Raji (cell line): ENCODE results near the gene TCEAL5.

Experiments used
- POLR2A ChIP-seq: IDR thresholded peaks from 2 replicates; pipeline ENCODE4 v1.6.1; 2011; ENCODE audit warnings: low read depth, low read length, control low read depth; ENCODE audit not compliant: insufficient read depth

The TCEAL5 gene

DNA sequence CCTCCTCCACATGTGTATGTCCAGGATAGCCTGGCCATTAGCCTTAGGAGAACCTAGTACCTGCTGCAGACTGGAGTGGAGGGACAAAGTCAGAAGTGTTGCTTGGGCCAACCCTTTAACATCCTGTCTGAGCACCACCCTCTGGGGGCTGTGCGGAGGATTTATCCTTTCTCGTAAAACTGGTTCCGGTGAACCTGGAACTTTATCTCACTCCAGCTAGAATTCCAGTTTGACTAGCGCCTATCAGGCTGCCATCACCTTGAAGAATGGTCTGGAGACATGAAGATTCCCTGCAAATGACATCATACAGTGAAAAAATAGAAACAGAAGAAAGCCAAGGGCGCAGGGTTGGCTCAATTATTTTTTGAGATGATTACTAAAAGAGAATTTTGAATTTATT, 25.6 kb downstream of the TCEAL5 start:
- TF ChIP-seq POLR2A = no peak

DNA sequence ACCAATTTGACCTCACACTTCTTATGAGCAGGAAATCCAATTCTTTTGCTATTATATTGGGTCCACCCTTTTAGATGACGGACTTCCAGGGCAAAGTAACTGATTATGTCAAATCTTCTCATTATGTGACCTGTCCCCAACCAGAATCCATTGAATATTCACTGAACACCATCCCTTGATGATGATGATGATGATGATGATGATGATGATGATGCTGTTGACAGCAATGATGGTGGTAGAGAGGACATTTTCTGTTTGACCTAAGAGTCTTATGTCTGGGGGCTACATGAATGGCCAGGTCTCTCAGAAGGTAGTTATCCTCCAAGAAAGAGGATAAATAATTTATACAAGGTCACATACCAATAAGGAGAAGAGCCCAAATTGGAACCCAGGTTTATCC, 26.7 kb downstream of the TCEAL5 start:
- TF ChIP-seq POLR2A = no peak

DNA sequence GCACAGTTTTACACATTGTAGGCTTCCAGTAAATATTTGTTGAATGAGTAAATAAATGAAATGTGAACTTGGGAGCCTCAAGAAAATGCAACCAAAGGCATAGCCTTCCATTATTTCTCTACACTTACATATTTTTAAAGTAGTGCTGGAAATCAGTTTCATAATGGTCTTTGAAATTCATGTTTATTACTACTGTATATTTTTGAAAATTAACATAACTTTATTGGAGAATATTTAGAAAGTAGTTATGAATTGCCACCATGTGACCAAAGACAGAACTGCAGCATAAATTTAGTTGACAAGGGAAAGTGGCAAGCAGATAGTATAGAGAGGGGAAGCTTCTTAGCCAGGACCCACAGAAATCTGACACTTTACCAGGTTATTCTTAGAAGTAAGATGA, 28.0 kb downstream of the TCEAL5 start:
- TF ChIP-seq POLR2A = no peak

DNA sequence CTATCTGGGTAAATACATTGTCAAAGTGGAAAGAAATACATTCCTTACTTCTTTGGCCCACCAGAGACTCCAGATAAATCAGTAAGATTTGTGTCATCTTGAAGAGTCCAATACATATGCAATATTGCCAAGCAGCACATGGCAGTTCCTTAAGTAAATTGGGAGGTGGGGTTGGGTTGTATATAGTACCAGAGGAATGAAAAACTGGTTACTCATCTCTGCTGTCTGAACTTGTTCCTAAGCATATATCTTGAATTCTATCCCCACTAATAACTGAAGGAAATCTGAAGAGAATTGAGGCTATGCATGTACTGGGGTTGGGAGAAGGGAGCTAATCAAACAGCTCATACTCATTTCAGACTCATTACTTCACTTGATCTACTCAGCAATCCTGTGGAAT, 36.4 kb downstream of the TCEAL5 start:
- TF ChIP-seq POLR2A = no peak

DNA sequence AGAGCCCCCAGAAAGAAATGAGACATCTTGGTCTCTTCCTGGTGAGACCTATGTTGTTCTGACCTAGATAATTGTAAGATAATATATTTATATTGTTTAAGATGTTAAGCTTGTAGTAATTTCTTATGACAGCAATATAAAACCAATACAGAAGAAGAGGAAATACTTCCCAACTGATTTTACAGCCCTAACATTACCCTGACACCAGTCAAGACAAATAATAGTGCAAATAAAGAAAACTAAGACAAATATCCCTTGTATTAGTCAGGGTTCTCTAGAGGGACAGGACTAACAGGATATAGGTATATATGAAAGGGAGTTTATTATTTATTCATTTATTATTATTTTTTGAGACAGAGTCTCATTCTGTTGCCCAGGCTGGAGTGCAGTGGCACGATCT, 40.3 kb downstream of the TCEAL5 start:
- no peak for TF ChIP-seq POLR2A

DNA sequence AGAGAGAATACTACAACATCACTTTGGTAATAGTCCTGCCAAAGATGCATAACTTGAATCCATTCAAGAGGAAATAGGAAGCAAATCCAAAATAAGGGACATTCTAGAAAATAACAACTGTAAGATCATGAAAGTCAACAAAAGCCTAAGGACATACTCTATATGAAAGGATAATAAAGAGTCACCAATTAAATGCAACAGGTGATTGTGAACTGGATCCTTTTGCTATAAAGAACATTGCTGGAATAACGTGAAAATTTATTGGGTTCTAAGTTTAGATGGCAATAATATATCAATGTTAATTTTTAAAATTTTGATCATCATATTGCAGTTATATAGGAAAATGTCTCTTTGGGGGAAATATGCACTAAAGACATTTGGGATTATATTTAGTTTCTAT, 41.7 kb downstream of the TCEAL5 start:
- no peak for TF ChIP-seq POLR2A

DNA sequence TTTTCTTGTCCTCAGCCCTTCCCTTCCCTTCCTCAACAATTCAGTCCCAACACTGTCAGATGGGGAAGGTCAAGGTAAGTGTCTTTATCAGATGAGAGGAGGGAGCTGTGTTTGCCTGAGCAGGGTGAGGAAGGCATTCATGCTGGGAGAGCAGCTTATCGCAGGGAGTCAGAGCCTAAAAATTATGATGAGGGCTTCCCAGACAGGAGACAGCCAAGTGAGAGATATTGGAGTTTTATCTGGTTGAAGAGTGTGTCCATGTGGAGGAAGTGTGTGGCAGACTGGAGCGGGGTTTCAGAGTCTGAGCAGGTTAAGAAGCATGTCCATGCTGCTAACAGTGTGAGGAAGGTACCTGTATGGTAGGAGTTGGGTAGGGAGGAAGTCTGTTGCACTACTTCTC, 43.3 kb downstream of the TCEAL5 start:
- no peak for TF ChIP-seq POLR2A
